GM12873 (cell line): ENCODE measurements around the gene CTXN3.

Source experiments
- CTCF ChIP-seq: IDR thresholded peaks from 2 replicates; pipeline ENCODE4 v1.5.1; 2012; ENCODE audit warnings: low read depth, mild to moderate bottlenecking, moderate library complexity, low read length, control low read depth; ENCODE audit not compliant: insufficient read depth; ENCODE audit errors: missing control alignments

Gene CTXN3

GRCh38 chr5:127608077-127608660 is 40.7 kb upstream of the CTXN3 start:
- TF ChIP-seq CTCF: no peak

- TF ChIP-seq CTCF: no peak
Measured at GRCh38 chr5:127609011-127609410, 39.9 kb upstream of the CTXN3 start.

- TF ChIP-seq CTCF: no peak
Measured at GRCh38 chr5:127609957-127610356, 38.9 kb upstream of the CTXN3 start.

- TF ChIP-seq CTCF: no peak
Measured at GRCh38 chr5:127612441-127613141, 36.3 kb upstream of the CTXN3 start.

GRCh38 chr5:127615916-127616315 is 33.0 kb upstream of the CTXN3 start:
- no peak for TF ChIP-seq CTCF

GRCh38 chr5:127619908-127620479 is 28.9 kb upstream of the CTXN3 start:
- TF ChIP-seq CTCF: no peak

- no peak for TF ChIP-seq CTCF
Measured at GRCh38 chr5:127621601-127622325, 27.1 kb upstream of the CTXN3 start.
